ENCODE results near the gene PRM3.

GRCh38 chr16:11273721-11274324 is 394 bp upstream of the PRM3 start:
- TF ChIP-seq CTCF (IDR thresholded peaks at IDR 0.05) (no peak), EZH2 (IDR thresholded peaks at IDR 0.05; ENCODE audit: borderline replicate concordance, insufficient read depth, low read depth, low read length, poor library complexity, severe bottlenecking) (no peak)

All from B cell (primary cell).